ENCODE measurements around the gene PSORS1C2.
A peak's percentile ranks its signal among the peaks of the same experiment; 100 is the strongest.
"Not testable (repeated sequence)": the region's sequence is repeated elsewhere in the genome, so short reads cannot be mapped to it uniquely, and the experiment has no call there.

The PSORS1C2 gene

GRCh38 chr6:31165986-31166385 lies 27.1 kb upstream of the PSORS1C2 start:
- no peak for DNase-seq (ENCODE audit: low read depth)

- not testable (repeated sequence) for DNase-seq (ENCODE audit: low read depth)
Observed at GRCh38 chr6:31165064-31165832, 26.4 kb upstream of the PSORS1C2 start.

DNA sequence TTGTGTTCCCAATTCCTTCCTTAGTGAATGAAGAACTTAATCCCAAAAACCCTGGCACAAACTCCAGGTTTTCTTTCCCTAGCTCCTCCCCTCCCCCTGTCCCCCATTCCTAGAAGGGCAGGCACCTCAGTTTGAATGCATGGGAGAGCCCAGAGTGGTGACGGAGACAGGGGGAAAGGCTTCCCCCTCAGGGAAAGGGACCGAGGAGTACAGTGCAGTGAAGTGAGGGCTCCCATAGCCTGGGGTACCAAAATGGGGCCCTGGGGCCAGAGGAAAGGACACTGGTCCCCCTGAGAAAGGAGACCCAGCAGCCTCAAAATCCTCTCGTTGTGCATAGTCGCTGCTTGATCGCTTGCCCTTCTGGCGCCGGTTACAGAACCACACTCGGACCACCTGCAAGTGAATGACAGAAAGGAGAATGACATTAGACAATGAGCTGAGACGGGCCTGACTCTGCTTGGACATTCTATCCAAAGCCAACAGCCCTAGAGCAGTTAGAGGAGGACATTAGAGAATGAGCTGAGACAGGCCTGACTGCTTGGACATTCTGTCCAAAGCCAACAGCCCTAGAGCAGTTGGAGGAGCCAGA lies 25.7 kb upstream of the PSORS1C2 start:
- not testable (repeated sequence) for DNase-seq (ENCODE audit: low read depth)

DNA sequence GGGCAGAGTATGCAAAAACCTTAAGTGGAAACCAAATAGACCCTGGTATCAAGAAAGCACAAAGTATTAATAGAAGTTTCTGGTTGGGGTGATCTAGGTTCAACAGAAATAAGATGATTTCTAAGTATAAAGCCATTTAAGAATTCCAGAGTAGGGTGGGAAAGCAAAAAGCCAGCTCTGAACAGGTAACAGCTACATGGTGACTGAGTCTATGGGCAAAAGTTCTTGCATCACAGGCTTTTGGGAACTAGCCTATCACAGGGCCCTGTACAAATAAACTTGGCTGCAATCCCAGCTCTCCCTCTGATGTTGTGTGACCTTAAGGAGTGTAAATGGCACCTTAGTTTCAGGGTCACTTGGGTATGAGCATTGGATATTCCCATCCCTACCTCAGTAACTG lies 25.1 kb upstream of the PSORS1C2 start:
- DNase-seq (ENCODE audit: low read depth), result no peak

- no peak for DNase-seq (ENCODE audit: low read depth)
Observed at GRCh38 chr6:31162463-31163165, 23.7 kb upstream of the PSORS1C2 start.

- no peak for DNase-seq (ENCODE audit: low read depth)
Observed at GRCh38 chr6:31161216-31162126, 22.6 kb upstream of the PSORS1C2 start.

DNA sequence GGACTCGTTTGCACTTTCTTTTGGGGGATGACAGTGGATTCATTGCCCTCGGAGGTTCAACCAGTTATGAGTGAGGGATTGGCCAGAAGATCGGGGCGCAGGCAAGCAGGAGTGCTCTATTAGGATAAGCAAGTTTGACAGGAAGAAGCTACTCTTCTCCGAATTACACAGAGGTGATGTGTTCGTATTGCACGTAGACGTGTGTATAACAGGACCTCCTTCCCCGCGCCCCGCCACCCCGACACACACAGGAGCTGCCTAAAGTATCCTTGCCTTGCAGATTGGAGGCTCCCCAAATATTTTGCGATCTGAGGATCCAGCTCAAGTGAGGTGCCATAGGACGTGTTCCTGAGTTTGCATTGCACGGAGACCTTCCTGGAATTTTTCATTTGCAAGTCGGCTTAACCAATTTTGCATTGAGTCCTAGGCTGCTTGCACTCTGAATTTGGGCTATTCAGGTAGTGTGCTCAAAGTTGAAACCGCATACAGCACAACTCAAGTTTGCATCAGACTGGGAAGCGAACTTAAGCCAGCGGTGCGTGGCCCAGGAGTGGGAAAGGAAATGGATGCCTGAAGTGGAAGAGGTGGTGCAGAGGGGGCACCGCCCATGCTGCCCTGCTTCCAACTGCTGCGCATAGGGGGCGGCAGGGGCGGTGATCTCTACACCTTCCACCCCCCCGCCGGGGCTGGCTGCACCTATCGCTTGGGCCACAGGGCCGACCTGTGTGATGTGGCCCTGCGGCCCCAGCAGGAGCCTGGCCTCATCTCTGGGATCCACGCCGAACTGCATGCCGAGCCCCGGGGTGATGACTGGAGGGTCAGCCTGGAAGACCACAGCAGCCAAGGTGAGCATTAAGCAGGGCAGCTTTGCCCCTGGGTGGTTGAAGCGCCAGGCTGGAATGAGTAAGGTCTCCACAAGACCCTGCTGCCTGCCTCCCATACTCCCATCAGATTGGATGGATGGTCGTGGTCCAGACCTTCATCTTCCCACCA lies 20.3 kb upstream of the PSORS1C2 start:
- peak; percentile 69 for DNase-seq (ENCODE audit: low read depth)

- peak; percentile 100 for DNase-seq (ENCODE audit: low read depth)
Observed at GRCh38 chr6:31158140-31158862, 19.4 kb upstream of the PSORS1C2 start, which contains the start of gene TCF19. Gene TCF19, plus strand, starts transcription at chr6:31158589. Its CDS starts 881 bp downstream, at chr6:31159470.

DNA sequence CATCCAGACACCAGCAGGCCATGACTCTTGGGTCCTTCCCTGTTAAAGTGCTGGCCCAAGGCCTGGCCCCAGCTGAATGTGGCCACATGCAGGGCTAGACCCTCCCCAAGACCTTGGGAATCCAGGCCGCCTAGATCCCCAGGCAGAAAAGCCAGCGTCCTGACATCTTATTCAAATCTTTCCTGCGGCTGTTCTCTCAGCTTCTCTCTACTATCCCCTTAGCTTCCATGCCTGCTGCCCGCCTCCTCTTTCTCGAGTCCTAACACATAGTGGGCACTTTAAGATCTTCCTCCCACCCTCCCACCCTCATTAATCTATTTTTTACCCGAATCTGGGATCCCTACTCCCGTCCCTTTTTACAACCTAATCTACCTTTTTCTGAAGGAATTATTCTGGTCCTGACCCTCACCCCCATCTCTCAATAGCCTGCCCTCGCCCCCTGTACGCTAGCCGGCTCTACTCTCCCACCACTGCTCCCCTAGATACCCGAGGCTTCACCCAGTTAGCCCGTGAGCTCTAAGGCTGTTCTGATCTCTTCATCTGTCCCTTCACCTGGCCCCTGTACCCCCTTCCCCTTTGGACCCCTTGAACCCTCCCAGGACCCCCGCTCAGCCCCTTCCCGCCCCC lies 18.8 kb upstream of the PSORS1C2 start, which contains the start of gene CCHCR1:
Gene CCHCR1, minus strand, starts transcription at position 290 of the 627 bp plus-strand sequence. Its CDS starts 202 bp downstream, at position 88.
- peak; percentile 15 for DNase-seq (ENCODE audit: low read depth)

DNA sequence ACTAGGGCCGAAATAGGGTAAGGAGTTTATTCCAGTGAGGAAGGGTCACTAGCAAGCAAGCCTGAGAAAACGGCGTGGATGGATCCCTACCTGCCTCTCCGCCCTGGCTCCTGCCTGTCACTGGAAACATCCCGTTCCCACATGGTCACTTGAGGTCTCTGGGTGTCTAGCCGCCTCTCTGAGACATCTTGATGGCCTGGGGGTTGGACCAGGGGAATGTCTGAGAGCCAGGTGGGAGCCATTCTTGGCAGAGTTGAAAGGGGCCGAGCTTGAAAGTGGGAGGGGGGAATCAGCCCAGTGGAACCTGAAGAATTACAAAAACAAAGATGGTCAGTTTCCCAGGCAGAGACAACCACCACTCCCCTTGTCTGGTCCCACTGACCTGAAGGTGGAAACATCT lies 17.8 kb upstream of the PSORS1C2 start:
- DNase-seq (ENCODE audit: low read depth), result no peak

DNA sequence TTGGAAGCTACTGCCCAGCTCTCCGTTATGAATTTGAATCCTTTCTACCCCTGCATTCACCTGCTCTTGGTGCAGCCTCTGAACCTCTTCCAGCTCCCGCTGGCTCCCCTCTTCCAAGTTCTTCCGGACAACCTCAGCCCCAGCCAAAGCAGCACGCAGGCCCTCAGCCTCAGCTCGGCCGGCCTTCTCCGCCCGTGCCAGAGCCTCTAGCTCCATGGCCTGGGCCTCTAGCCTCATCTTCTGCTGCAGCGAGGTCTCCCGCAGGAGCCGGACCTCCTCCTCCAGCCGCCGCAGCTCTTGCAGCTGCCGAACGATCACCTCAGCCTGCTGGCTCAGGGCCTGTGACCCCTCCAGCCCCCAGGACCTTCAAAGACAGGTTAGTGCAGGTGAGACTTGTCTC lies 15.6 kb upstream of the PSORS1C2 start:
- no peak for DNase-seq (ENCODE audit: low read depth)

DNA sequence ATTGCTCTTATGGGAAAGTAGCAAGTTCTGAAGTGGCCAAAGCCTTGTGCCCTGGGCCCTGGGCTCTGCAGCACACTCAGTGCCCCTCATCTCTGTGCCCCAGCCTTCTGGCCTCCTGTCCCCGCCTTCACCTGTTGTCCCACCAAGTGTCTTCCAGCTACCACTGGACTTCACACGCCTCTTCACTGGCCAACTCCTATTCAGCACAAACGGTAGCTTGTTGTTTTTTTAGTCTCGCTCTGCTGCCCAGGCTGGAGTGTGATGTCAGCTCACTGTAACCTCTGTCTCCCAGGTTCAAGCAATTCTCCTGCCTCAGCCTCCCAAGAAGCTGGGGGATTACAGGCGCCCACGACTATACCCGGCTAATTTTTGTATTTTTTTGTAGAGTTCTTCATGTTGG lies 13.9 kb upstream of the PSORS1C2 start:
- DNase-seq (ENCODE audit: low read depth), result no peak

- no peak for DNase-seq (ENCODE audit: low read depth)
Observed at GRCh38 chr6:31149827-31150447, 11.1 kb upstream of the PSORS1C2 start.

GRCh38 chr6:31145386-31145785 lies 6.5 kb upstream of the PSORS1C2 start:
- DNase-seq (ENCODE audit: low read depth), result no peak

- no peak for DNase-seq (ENCODE audit: low read depth)
Observed at GRCh38 chr6:31144970-31145340, 6.1 kb upstream of the PSORS1C2 start.

- DNase-seq (ENCODE audit: low read depth), result no peak
Observed at GRCh38 chr6:31144296-31144969, 5.6 kb upstream of the PSORS1C2 start.

DNA sequence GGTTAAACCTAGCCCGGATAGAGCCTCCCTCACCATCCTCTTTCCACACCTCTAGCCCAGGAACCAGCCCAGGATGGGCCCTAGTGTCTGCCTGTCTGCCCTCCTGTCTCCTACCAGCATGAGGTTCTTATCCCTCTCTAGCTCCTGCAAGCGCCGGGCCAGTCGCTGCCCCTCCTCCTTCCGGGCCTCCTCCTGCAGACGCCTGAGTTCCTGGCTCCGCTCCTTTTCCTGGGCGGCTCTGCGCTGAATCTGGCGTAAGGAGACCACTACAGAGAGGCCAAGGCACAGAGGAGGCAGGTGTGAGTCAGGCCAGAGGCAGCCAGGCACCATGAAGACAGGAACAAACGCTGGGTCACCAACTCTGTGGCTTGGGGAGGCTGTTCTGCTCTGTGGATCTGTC lies 4.3 kb upstream of the PSORS1C2 start:
- DNase-seq (ENCODE audit: low read depth), result peak; percentile 93

DNA sequence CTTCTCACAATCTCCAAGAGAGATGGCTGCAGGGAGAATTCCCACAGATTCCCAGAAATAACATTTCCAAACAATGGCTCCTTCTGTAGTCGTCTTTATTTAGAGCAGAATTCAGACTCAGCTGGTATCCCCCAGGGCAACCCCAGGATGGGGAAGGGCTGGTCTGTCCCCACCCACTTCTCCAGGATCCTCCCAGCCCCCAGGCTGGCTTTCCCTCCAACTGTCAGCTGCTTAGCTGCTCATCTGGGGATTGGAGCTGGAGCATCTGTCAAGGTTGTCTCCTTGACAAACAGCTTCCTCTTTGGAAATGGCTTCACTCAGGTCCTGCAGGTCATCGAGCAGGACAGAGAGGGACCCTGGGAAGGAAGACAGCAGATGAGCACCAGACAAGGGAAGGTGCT lies 3.5 kb upstream of the PSORS1C2 start:
- no peak for DNase-seq (ENCODE audit: low read depth)

Measured in ELR (cell line).